Esophagus muscularis mucosa (tissue), 4 donors: ENCODE data around the gene ITGA2. TPM values are rescaled to one million over a fixed set of nuclear protein-coding genes. Genes with fewer than 3 reads are reported as not detected.

Experiments used
- DNase-seq: peaks from one replicate; pipeline ENCODE4 v3.0.0-alpha.2; 2017; ENCODE audit errors: extremely low spot score
- H3K27ac ChIP-seq, 4 donors: fragments of 200-600 bp; sonication (generic); replicated peaks in 1 of 4; 1 replicate in 3 of 4; 2 replicates in 1 of 4; pipeline ENCODE4 v1.5.1; 2016 to 2019; ENCODE audit warnings: mild to moderate bottlenecking in 1 of 4
- H3K27me3 ChIP-seq, 4 donors: fragments of 200-600 bp; sonication (generic); one replicate each; pipeline versions ENCODE4 v1.5.1 to v1.6.0; 2016 to 2019
- H3K36me3 ChIP-seq, 4 donors: fragments of 200-600 bp; sonication (generic); one replicate each; pipeline ENCODE4 v1.5.1; 2016 to 2019
- H3K4me1 ChIP-seq, 4 donors: fragments of 200-600 bp; sonication (generic); one replicate each; pipeline ENCODE4 v1.5.1; 2016 to 2019
- H3K4me3 ChIP-seq, 4 donors: fragments of 200-600 bp; sonication (generic); 1 replicate in 2 of 4; 2 replicates in 2 of 4; pipeline ENCODE4 v1.5.1; 2016 to 2019; ENCODE audit warnings: mild to moderate bottlenecking in 4 of 4, moderate library complexity in 1 of 4
- H3K9me3 ChIP-seq, 4 donors: fragments of 200-600 bp; sonication (generic); 1 replicate in 3 of 4; 2 replicates in 1 of 4; pipeline ENCODE4 v1.5.1; 2016 to 2019
- CTCF ChIP-seq, 3 experiments: fragments of 200-600 bp in 2 of 3; fragments of 450-650 bp in 1 of 3; sonication (generic) in 2 of 3; IDR thresholded peaks; one replicate each; pipeline ENCODE4 v1.5.1; 2017 to 2019; ENCODE audit warnings: antibody characterized with exemption in 3 of 3, mild to moderate bottlenecking in 2 of 3, moderate library complexity in 1 of 3
- EP300 ChIP-seq: sonication (generic); formaldehyde crosslinking; IDR thresholded peaks from one replicate; pipeline ENCODE4 v1.6.1; 2017; ENCODE audit warnings: antibody characterized with exemption
- POLR2A ChIP-seq: fragments of 450-650 bp; IDR thresholded peaks from one replicate; pipeline ENCODE4 v1.6.1; 2017; ENCODE audit warnings: antibody characterized with exemption, moderate library complexity, mild to moderate bottlenecking, low read depth
- POLR2AphosphoS5 ChIP-seq, 2 donors: sonication (generic); formaldehyde crosslinking; IDR thresholded peaks; one replicate each; pipeline ENCODE4 v1.6.1; 2017; ENCODE audit warnings: antibody characterized with exemption in 2 of 2
- WGBS: methylation state at CpG from one replicate; pipeline ENCODE4 v1.1.5; 2018; 5-methylcytosine and 5-hydroxymethylcytosine counted together
- intact Hi-C: fragments of 100-400 bp; cut with DNase I; formaldehyde crosslinking; loops from one replicate; pipeline ENCODE4 v1.15.1; 2023
- total RNA-seq, 4 donors: library from RNA; depleted of rRNA; stranded (reverse); fragments of >200 nt; gene quantifications; one replicate each; pipeline versions ENCODE4 v1.1.0 to v1.2.1, GENCODE V29; 2016

Gene ITGA2
- total RNA-seq, 4 donors from 2014 or later, result 5.0 to 9.6 (median 7.8) TPM

GRCh38 chr5:52994266-52994665, 5.1 kb downstream of the ITGA2 start:
- no peak for TF ChIP-seq CTCF (IDR thresholded peaks at IDR 0.05)
- TF ChIP-seq POLR2AphosphoS5 (IDR thresholded peaks at IDR 0.05), result no peak
- no peak for TF ChIP-seq EP300
- no peak for TF ChIP-seq POLR2A
- WGBS, result 100% methylated on average over 1 of the region's 1 CpG
- intact Hi-C loops, result no loop called here

GRCh38 chr5:52995095-52995494, 5.9 kb downstream of the ITGA2 start:
- Histone ChIP-seq H3K36me3 (no peaks in the 10 kb centered on the region), H3K4me1 (peaks cover 2 to 32% (median 22%) of the 10 kb centered on the region in 4 donors), H3K9me3 (no peaks in the 10 kb centered on the region), H3K4me3 (no peak overlapping the region), H3K27ac (no peak overlapping the region), H3K27me3 (no peaks in the 10 kb centered on the region)
- no peak for TF ChIP-seq EP300
- no peak for TF ChIP-seq CTCF (IDR thresholded peaks at IDR 0.05)
- no peak for TF ChIP-seq POLR2A
- TF ChIP-seq POLR2AphosphoS5 (IDR thresholded peaks at IDR 0.05), result no peak
- DNase-seq, result no peak
- intact Hi-C loops, result no loop called here
- 94% methylated on average over 1 of the region's 1 CpG for WGBS

More at GRCh38 chr5:52994266-52994665, 5.1 kb downstream of the ITGA2 start:
- H3K27me3 ChIP-seq, result no peaks in the 10 kb centered on the region
- no peak overlapping the region for H3K27ac ChIP-seq
- H3K4me1 ChIP-seq, result peaks cover 6 to 40% (median 28%) of the 10 kb centered on the region in 4 donors
- H3K36me3 ChIP-seq, result no peaks in the 10 kb centered on the region
- DNase-seq, result no peak
- H3K9me3 ChIP-seq, result no peaks in the 10 kb centered on the region
- no peak overlapping the region for H3K4me3 ChIP-seq

- Histone ChIP-seq H3K9me3 (no peaks in the 10 kb centered on the region), H3K4me3 (no peak overlapping the region), H3K27me3 (no peaks in the 10 kb centered on the region), H3K36me3 (no peaks in the 10 kb centered on the region), H3K27ac (no peak overlapping the region), H3K4me1 (peaks cover 0 to 23% (median 14%) of the 10 kb centered on the region in 4 donors)
- WGBS, result 98% methylated on average over 1 of the region's 1 CpG
- DNase-seq, result no peak
- TF ChIP-seq EP300, result no peak
- intact Hi-C loops, result no loop called here
Observed at GRCh38 chr5:52995914-52996313, 6.8 kb downstream of the ITGA2 start.

GRCh38 chr5:52996979-52997378, 7.8 kb downstream of the ITGA2 start:
- H3K27ac ChIP-seq, result no peak overlapping the region
- no peaks in the 10 kb centered on the region for H3K9me3 ChIP-seq
- no peaks in the 10 kb centered on the region for H3K36me3 ChIP-seq
- intact Hi-C loops, result no loop called here
- H3K4me3 ChIP-seq, result no peak overlapping the region
- 44% methylated on average over 1 of the region's 1 CpG for WGBS
- TF ChIP-seq POLR2AphosphoS5 (IDR thresholded peaks at IDR 0.05), result no peak
- TF ChIP-seq EP300, result no peak
- TF ChIP-seq POLR2A, result no peak
- TF ChIP-seq CTCF (IDR thresholded peaks at IDR 0.05), result no peak
- no peak for DNase-seq
- peaks cover 0 to 21% (median 14%) of the 10 kb centered on the region in 4 donors for H3K4me1 ChIP-seq
- no peaks in the 10 kb centered on the region for H3K27me3 ChIP-seq

DNA sequence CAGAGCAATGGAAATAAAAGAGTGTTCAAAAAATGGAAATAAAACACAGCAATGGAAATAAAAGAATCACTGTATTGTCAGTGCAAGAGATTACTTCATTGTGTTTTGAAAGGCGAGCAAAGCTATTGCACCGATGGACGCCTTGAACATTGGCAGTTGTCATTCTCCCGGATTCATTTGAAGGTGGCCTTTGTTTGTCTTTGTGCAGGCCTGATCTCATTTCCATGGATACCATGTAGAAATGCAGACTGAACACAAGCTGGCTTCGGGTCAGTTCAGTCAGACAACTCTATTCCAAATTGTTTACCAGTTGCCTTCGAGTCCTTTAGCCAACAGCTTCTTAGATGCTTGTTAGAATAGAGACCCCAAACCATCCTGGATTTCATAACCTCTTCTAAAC, 8.3 kb downstream of the ITGA2 start:
- Histone ChIP-seq H3K4me3 (no peak overlapping the region), H3K4me1 (peaks cover 0 to 21% (median 14%) of the 10 kb centered on the region in 4 donors), H3K9me3 (no peaks in the 10 kb centered on the region), H3K36me3 (no peaks in the 10 kb centered on the region), H3K27me3 (no peaks in the 10 kb centered on the region), H3K27ac (no peak overlapping the region)
- DNase-seq, result no peak
- TF ChIP-seq EP300 (no peak), POLR2A (no peak)
- WGBS, result 67% methylated on average over 6 of the region's 6 CpGs
- intact Hi-C loops, result no loop called here
